ENCODE data around the gene ZC3H4. TPM values are rescaled to one million over a fixed set of nuclear protein-coding genes. Genes with fewer than 3 reads are reported as not detected.

ZC3H4 gene
- total and polyA plus RNA-seq, 10 of the 15 experiments (the other 5 are each of a cell fraction or from before 2014, with no cell fraction given): 5.1 to 86.3 (median 15.5) TPM

DNA sequence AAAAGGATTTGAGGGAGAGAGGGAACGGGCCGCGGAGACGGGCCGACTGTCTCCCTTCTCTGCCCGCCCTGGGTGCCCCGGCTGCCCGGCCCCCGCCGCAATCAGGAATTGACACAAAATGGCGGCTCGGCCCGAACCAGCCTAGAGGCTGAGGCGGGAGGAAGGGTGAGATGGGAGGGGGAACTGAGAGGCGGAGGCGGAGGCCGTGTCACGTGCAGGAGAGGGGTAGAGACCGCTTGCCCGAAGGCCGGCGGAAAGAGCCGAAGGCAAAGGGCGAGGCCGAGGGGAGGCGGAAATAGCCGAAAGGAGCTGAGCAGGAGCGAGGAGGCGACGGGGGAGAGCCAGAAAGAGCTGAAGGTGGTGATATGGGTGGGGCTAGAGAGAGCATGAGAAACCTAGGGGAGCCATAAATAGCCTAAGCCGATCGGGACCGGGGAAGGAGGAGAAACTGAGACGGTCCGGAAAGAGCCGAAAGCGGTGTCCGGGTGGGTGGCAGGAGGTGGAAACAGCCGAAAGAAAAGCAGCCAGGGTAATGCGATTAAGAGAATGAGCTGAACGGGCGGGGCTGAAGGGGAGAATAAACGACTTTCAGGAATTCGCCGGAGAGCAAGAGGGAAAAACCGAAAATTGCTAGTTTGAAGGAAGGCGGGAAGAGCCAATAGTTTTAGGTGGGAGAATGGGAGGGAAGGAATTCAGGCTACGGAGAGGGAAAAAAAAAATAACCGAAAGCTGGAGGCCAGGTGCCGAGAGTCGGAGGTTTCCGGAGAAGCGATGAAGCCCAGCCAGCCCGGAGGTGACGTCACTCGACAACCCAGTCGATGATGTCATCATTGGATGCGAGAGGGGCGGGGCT is at the start of gene ZC3H4 (continued):
- TF ChIP-seq, protein P1, sequence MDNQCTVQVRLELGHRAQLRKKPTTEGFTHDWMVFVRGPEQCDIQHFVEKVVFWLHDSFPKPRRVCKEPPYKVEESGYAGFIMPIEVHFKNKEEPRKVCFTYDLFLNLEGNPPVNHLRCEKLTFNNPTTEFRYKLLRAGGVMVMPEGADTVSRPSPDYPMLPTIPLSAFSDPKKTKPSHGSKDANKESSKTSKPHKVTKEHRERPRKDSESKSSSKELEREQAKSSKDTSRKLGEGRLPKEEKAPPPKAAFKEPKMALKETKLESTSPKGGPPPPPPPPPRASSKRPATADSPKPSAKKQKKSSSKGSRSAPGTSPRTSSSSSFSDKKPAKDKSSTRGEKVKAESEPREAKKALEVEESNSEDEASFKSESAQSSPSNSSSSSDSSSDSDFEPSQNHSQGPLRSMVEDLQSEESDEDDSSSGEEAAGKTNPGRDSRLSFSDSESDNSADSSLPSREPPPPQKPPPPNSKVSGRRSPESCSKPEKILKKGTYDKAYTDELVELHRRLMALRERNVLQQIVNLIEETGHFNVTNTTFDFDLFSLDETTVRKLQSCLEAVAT (IDR thresholded peaks at IDR 0.05): peak; percentile 92
- TF ChIP-seq CHD4 (IDR thresholded peaks at IDR 0.05) (no peak), KAT2A (conservative IDR thresholded peaks at IDR 0.05; ENCODE audit: control insufficient read depth, low read depth, low read length) (no peak), SMAD1 (IDR thresholded peaks at IDR 0.05; ENCODE audit: low read depth, partially characterized antibody) (peak; percentile 89), ZNF207 (IDR thresholded peaks at IDR 0.05; ENCODE audit: borderline replicate concordance) (peak; percentile 50; the same call in 1 of the 2 replicates), IRF3 (IDR thresholded peaks at IDR 0.05) (no peak), CEBPB (IDR thresholded peaks at IDR 0.05; ENCODE audit: borderline replicate concordance in 1 of 2, low read depth in 2 of 2, low read length in 2 of 2) (no peak), HDAC6 (IDR thresholded peaks at IDR 0.05; ENCODE audit: unreplicated experiment) (no peak), BMI1 (IDR thresholded peaks at IDR 0.05; ENCODE audit: borderline replicate concordance) (no peak; the same call in 1 of the 2 replicates), NFYA (IDR thresholded peaks at IDR 0.05; ENCODE audit: borderline replicate concordance, low read depth, low read length) (no peak), ZSCAN29 (IDR thresholded peaks at IDR 0.05) (no peak), EP300 (IDR thresholded peaks at IDR 0.05; ENCODE audit: borderline replicate concordance in 1 of 2, control insufficient read depth in 1 of 2, low read depth in 2 of 2, low read length in 2 of 2) (0 out of 4 replicates have a peak, but pooled peaks of 1 of the 2 experiments have one; percentile 26), DPF2 (IDR thresholded peaks at IDR 0.05) (peak; percentile 13; the same call in 1 of the 2 replicates), MEF2A (IDR thresholded peaks at IDR 0.05; ENCODE audit: insufficient read depth, low read depth, low read length) (peak; percentile 86), KLF5 (IDR thresholded peaks at IDR 0.05; ENCODE audit: partially characterized antibody) (peak; percentile 76), ZBTB11 (CRISPR knock-in tag; IDR thresholded peaks at IDR 0.05) (0 out of 2 replicates have a peak, but pooled peaks have one; percentile 44), CBX5 (IDR thresholded peaks at IDR 0.05; ENCODE audit: low read depth) (no peak), MYC (IDR thresholded peaks at IDR 0.05; ENCODE audit: insufficient read depth, insufficient read length, insufficient replicate concordance, low read length, severe bottlenecking) (no peak), PAX8 (IDR thresholded peaks at IDR 0.05) (no peak), TAF1 (IDR thresholded peaks at IDR 0.05; ENCODE audit: borderline replicate concordance, low read depth, low read length) (peak; percentile 90), ZNF622 (IDR thresholded peaks at IDR 0.05) (no peak)
- TF ChIP-seq, protein P2, sequence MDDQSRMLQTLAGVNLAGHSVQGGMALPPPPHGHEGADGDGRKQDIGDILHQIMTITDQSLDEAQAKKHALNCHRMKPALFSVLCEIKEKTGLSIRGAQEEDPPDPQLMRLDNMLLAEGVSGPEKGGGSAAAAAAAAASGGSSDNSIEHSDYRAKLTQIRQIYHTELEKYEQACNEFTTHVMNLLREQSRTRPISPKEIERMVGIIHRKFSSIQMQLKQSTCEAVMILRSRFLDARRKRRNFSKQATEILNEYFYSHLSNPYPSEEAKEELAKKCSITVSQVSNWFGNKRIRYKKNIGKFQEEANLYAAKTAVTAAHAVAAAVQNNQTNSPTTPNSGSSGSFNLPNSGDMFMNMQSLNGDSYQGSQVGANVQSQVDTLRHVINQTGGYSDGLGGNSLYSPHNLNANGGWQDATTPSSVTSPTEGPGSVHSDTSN (IDR thresholded peaks at IDR 0.05; ENCODE audit: insufficient replicate concordance, low read depth, low read length): no peak

Data from GM12878 (cell line).